ENCODE measurements around the gene ZNF518B. TPM values are rescaled to one million over a fixed set of nuclear protein-coding genes. Genes with fewer than 3 reads are reported as not detected.

Gene ZNF518B
- total RNA-seq, 4 donors from 2014 or later: 3.2 to 23.5 (median 12.5) TPM

DNA sequence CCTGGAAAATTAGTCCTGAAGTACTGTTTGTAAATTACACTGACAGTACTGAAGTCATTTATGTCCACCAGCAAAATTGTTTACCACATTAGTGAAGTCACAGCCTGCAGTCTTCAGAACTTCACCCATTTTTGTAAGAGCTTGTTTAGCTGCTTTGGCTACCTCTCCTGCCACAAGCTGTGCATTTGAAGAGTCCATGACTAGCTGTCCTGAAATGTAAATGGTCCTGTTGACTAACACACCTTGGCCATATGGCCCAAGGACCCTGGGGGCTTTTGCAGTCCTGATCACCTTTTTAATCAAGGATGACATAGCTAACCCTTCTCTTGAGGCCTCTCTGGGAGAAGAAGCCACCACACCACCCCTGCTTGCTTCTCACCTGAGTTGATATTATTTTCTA lies 21.4 kb upstream of the ZNF518B start:
- H3K27me3 ChIP-seq: no peaks in the 10 kb centered on the region
- no peaks in the 10 kb centered on the region for H3K4me1 ChIP-seq
- DNase-seq: no peak
- in situ Hi-C loops (cut with MboI; ENCODE audit: low pct_ligation_motif_present in 1 of 4, low pct_unique_long_range_greater_than_20kb in 1 of 4, low sequenced_read_pairs in 3 of 4) (no loop called here), intact Hi-C loops (cut with DNase I; ENCODE audit: low total_unique reads) (no loop called here)
- no peak overlapping the region for H3K4me3 ChIP-seq
- no peaks in the 10 kb centered on the region for H3K9me3 ChIP-seq
- no peak for TF ChIP-seq POLR2AphosphoS5 (IDR thresholded peaks at IDR 0.05)
- TF ChIP-seq EP300 (IDR thresholded peaks at IDR 0.05; ENCODE audit: low read depth): no peak
- TF ChIP-seq POLR2A (IDR thresholded peaks at IDR 0.05): no peak
- TF ChIP-seq, protein P1, sequence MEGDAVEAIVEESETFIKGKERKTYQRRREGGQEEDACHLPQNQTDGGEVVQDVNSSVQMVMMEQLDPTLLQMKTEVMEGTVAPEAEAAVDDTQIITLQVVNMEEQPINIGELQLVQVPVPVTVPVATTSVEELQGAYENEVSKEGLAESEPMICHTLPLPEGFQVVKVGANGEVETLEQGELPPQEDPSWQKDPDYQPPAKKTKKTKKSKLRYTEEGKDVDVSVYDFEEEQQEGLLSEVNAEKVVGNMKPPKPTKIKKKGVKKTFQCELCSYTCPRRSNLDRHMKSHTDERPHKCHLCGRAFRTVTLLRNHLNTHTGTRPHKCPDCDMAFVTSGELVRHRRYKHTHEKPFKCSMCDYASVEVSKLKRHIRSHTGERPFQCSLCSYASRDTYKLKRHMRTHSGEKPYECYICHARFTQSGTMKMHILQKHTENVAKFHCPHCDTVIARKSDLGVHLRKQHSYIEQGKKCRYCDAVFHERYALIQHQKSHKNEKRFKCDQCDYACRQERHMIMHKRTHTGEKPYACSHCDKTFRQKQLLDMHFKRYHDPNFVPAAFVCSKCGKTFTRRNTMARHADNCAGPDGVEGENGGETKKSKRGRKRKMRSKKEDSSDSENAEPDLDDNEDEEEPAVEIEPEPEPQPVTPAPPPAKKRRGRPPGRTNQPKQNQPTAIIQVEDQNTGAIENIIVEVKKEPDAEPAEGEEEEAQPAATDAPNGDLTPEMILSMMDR (IDR thresholded peaks at IDR 0.05): no peak
- H3K27ac ChIP-seq: no peak overlapping the region
- H3K36me3 ChIP-seq: no peaks in the 10 kb centered on the region

DNA sequence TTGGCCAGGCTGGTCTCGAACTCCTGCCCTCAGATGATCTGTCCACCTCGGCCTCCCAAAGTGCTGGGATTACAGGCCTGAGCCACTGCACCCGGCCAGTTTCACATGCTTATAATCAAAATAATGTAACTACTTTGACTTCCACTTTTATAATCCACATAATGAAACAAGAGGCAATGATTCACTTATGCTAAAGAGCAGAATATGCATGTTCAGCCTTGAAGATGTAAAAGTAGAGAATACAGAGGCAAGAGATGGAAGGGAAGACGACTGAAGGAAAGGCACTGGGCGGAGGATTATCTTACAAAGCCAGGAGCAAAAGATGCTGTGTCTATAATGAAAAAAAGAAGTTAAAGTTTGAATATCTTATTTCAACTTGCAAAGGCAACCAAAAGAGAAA lies 13.3 kb upstream of the ZNF518B start:
- H3K9me3 ChIP-seq: no peaks in the 10 kb centered on the region
- intact Hi-C loops (cut with DNase I; ENCODE audit: low total_unique reads): no loop called here
- H3K27me3 ChIP-seq: no peaks in the 10 kb centered on the region
- H3K4me3 ChIP-seq: no peak overlapping the region
- in situ Hi-C loops (cut with MboI; ENCODE audit: low pct_ligation_motif_present in 1 of 4, low pct_unique_long_range_greater_than_20kb in 1 of 4, low sequenced_read_pairs in 3 of 4): no loop called here
- no peaks in the 10 kb centered on the region for H3K4me1 ChIP-seq
- WGBS, 2 donors (ENCODE audit: low coverage in 1 of 2): 72 to 86% methylated on average over 2 to 5 of the region's 5 CpGs
- DNase-seq: no peak
- no peaks in the 10 kb centered on the region for H3K36me3 ChIP-seq
- TF ChIP-seq EP300 (IDR thresholded peaks at IDR 0.05; ENCODE audit: low read depth) (no peak), POLR2AphosphoS5 (IDR thresholded peaks at IDR 0.05) (no peak), POLR2A (IDR thresholded peaks at IDR 0.05) (no peak)
- TF ChIP-seq, protein P1 (IDR thresholded peaks at IDR 0.05): no peak
- H3K27ac ChIP-seq: no peak overlapping the region

DNA sequence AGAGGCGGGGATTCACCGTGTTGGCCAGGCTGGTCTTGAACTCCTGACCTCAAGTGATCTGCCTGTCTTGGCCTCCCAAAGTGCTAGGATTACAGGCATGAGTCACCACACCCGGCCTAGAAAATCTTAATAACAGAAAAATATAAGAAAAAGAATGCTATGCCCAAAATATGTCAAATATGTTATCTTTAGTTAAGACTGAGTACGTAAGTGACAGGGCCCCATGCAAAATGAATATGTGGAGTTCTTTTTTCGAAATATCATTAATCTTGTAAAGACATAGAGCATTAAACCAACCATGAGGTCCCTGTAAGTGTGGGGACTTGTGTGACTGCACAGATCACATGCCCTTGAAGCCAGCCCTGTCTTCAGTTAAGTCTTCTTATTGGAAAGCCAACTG lies 8.9 kb upstream of the ZNF518B start:
- WGBS, 2 donors (ENCODE audit: low coverage in 1 of 2): 88 to 92% methylated on average over 2 to 5 of the region's 5 CpGs

DNA sequence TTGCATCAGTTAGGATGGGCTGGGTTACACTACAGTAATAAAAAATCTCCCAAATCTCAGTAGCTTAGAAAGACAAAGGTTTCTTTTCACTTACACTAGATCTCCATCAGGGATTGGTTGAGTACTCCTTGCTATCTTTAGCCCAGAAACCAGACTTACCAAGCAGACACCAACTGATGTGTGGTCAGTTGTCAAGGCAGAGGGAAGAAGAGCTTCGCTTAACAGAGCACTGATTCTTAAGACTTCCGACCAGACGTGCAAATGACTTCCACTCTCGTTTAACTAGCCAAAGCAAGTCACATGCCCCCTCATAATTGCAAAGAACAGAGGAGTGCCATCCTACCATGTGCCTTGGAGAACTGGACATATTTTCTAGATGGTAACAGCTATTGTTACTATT lies 5.7 kb upstream of the ZNF518B start:
- Histone ChIP-seq H3K4me1 (peaks cover 0 to 12% (median 4%) of the 10 kb centered on the region in 4 donors), H3K9me3 (no peaks in the 10 kb centered on the region), H3K27ac (no peak overlapping the region), H3K4me3 (no peak overlapping the region), H3K36me3 (no peaks in the 10 kb centered on the region), H3K27me3 (peaks cover 52% of the 10 kb centered on the region)
- TF ChIP-seq POLR2AphosphoS5 (IDR thresholded peaks at IDR 0.05) (no peak), POLR2A (IDR thresholded peaks at IDR 0.05) (no peak), EP300 (IDR thresholded peaks at IDR 0.05; ENCODE audit: low read depth) (no peak)
- TF ChIP-seq, protein P1 (IDR thresholded peaks at IDR 0.05): no peak
- in situ Hi-C loops (cut with MboI; ENCODE audit: low pct_ligation_motif_present in 1 of 4, low pct_unique_long_range_greater_than_20kb in 1 of 4, low sequenced_read_pairs in 3 of 4) (no loop called here), intact Hi-C loops (cut with DNase I; ENCODE audit: low total_unique reads) (no loop called here)
- DNase-seq: no peak
- WGBS, 2 donors (ENCODE audit: low coverage in 1 of 2): 81 to 90% methylated on average over 4 of the region's 4 CpGs

More for the DNA sequence above, 8.9 kb upstream of the ZNF518B start:
- H3K27ac ChIP-seq: no peak overlapping the region
- TF ChIP-seq POLR2A (IDR thresholded peaks at IDR 0.05): no peak
- TF ChIP-seq POLR2AphosphoS5 (IDR thresholded peaks at IDR 0.05): no peak
- TF ChIP-seq, protein P1 (IDR thresholded peaks at IDR 0.05): no peak
- no peaks in the 10 kb centered on the region for H3K9me3 ChIP-seq
- intact Hi-C loops (cut with DNase I; ENCODE audit: low total_unique reads): loop anchor here (5.0 kb wide), 1 partner anchor 91 kb away; no protein-coding TSS in a partner anchor
- H3K36me3 ChIP-seq: no peaks in the 10 kb centered on the region
- peaks cover 0 to 7% (median 3%) of the 10 kb centered on the region in 4 donors for H3K4me1 ChIP-seq
- peaks cover 33% of the 10 kb centered on the region for H3K27me3 ChIP-seq
- H3K4me3 ChIP-seq: no peak overlapping the region
- DNase-seq: no peak
- in situ Hi-C loops (cut with MboI; ENCODE audit: low pct_ligation_motif_present in 1 of 4, low pct_unique_long_range_greater_than_20kb in 1 of 4, low sequenced_read_pairs in 3 of 4): no loop called here

Measured in transverse colon (tissue), 4 donors.